ENCODE measurements around the gene APOBEC3B.
"Not testable (repeated sequence)": the region's sequence is repeated elsewhere in the genome, so short reads cannot be mapped to it uniquely, and the experiment has no call there.

APOBEC3B gene

DNA sequence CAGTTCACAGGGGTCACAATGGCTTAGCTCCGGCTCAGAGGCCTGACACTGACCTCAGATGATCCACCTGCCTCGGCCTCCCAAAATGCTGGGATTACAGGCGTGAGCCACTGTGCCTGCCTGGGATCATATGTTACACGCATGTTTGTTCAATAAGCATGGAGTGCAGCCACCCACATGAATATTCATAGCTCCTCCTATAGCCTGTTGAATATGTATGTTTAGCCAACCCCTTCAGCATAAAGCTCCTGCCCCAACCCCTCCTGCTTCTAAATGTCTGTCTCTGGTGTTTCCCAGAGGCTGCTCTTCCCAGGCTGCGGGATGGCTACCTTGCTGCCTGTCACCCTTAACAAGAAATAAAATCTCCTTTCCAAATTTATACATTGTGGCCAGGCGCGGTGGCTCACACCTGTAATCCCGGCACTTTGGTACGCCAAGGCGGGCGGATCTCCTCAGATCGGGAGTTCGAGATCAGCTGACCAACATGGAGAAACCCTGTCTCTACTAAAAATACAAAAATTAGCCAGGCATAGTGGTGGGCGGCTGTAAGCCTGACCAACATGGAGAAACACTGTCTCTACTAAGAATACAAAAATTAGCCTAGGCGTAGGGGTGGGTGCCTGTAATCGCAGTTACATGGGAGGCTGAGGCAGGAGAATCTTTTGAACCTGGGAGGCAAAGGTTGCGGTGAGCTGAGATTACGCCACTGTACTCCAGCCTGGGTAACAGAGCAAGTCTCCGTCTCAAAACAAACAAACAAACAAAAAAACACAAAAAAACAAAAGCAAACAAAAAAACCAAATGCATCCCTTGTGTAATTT lies 57.4 kb downstream of the APOBEC3B start:
- DNase-seq: no peak

DNA sequence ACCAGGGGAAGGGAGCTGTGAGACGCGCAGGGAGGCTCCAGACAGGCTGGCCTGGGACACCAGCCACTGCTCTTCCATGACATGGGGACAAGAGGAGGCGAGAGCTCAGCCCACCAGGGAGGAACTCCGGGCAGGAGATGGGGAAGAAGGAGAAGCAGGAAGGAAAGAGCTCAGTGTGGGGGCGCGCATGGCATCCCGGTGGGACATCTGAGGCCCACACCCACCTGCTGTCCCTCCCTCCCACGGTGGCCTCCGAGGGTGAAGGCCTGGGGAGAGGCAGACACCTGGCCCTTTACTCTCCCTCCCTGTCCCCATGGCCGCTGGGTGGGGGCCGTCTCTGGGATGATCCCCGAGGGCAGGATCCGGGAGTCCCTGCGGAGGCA lies 58.0 kb downstream of the APOBEC3B start:
- DNase-seq: not testable (repeated sequence)

DNA sequence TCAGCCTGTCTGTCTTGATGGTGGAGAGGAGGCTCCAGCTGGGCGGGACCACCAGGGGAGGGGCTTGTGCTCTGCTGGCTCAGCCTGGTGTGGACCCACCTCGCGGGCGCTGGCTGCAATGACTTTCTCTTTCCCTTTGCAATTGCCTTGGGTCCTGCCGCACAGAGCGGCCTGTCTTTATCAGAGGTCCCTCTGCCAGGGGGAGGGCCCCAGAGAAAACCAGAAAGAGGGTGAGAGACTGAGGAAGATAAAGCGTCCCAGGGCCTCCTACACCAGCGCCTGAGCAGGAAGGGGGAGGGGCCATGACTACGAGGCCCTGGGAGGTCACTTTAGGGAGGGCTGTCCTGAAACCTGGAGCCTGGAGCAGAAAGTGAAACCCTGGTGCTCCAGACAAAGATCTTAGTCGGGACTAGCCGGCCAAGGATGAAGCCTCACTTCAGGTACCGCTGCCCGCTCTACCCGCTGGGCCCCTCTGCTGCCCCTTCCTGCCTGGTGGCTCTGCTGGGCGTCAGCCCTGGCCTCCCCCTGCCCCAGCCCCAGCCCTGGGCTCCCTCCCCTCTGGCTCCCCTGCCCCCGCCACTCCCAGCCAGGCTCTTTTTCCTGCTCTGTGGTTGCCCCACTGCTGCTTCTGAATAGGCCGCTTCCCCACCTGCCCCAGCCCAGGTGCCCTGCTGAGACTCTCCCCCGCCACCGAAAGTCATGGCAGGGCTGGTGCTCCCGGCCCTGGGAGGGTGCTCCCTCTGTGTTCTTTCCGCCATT lies 58.6 kb downstream of the APOBEC3B start, which contains the start of gene APOBEC3F:
Gene APOBEC3F, plus strand, starts transcription at position 327 of the 759 bp plus-strand sequence. Its CDS starts 97 bp downstream, at position 424.
- not testable (repeated sequence) for DNase-seq

DNA sequence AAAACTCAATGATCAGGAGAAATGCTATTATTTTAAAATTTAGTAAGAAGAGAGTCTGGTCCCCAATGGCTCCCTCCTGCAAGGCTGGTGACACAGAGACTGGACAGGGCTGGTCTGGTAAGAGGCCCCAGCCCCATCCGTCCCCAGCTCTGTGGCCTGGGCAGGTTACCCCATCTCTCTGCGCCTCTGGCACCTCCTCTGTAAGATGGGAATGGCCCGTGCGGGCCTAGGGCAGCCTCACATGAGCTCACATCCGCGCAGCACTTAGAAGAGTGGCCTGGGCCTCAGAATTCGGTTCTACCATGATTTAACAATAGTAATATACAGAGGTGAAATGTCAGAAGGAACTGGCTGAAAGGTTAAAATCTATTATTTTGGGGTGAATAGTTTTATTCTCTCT lies 59.8 kb downstream of the APOBEC3B start:
- no peak for DNase-seq
